ENCODE results near the gene TMEM203. TPM values are rescaled to one million over a fixed set of nuclear protein-coding genes. Genes with fewer than 3 reads are reported as not detected.

TMEM203 gene
- total RNA-seq, 1 experiment from 2014 or later: 50.6 TPM

GRCh38 chr9:137167747-137168572 is 37.5 kb downstream of the TMEM203 start:
- ATAC-seq (peak; percentile 43), DNase-seq (ENCODE audit: low spot score) (peak; percentile 64)
- CTCF ChIA-PET: interaction anchor here (0.9 to 3.6 kb wide), 11 partner anchors 8 to 138 kb away, joined by 3 to 17 read pairs (median 7); partner anchors contain the start of genes GRIN1 and MAN1B1
- Mint-ChIP-seq H3K36me3 (no peaks in the 10 kb centered on the region), H3K9me3 (no peaks in the 10 kb centered on the region), H3K4me1 (peaks cover 6% of the 10 kb centered on the region), H3K27ac (no peak overlapping the region), H3K27me3 (ENCODE audit: low read depth) (peaks cover 69% of the 10 kb centered on the region), H3K4me3 (peak overlapping the region; percentile 49; the same call in 1 of the 2 replicates)
- TF ChIP-seq ZMAT4 (CRISPR knock-in tag; IDR thresholded peaks at IDR 0.05) (no peak), MXD4 (CRISPR knock-in tag; IDR thresholded peaks at IDR 0.05; ENCODE audit: borderline replicate concordance) (no peak), PRDM15 (CRISPR knock-in tag; IDR thresholded peaks at IDR 0.05) (peak; percentile 90), NR1H2 (CRISPR knock-in tag; IDR thresholded peaks at IDR 0.05) (no peak), NFATC4 (CRISPR knock-in tag; IDR thresholded peaks at IDR 0.05) (no peak), FOXP4 (CRISPR knock-in tag; IDR thresholded peaks at IDR 0.05) (0 out of 2 replicates have a peak, but pooled peaks have one; percentile 44)
- POLR2A ChIA-PET: no interaction called here

GRCh38 chr9:137167277-137167746 is 38.1 kb downstream of the TMEM203 start:
- ChIA-PET CTCF (interaction anchor here (0.7 to 3.6 kb wide), 9 partner anchors 9 to 132 kb away, joined by 3 to 17 read pairs (median 7); partner anchors contain the start of genes ANAPC2, MAN1B1 and SSNA1), POLR2A (interaction anchor here (0.9 kb wide), 1 partner anchor 25 kb away, joined by 5 read pairs; no protein-coding TSS in a partner anchor)
- H3K27me3 Mint-ChIP-seq (ENCODE audit: low read depth): peaks cover 75% of the 10 kb centered on the region
- peaks cover 6% of the 10 kb centered on the region for H3K4me1 Mint-ChIP-seq
- H3K27ac Mint-ChIP-seq: no peak overlapping the region
- no peaks in the 10 kb centered on the region for H3K9me3 Mint-ChIP-seq
- ATAC-seq (no peak), DNase-seq (ENCODE audit: low spot score) (no peak)
- no peak overlapping the region for H3K4me3 Mint-ChIP-seq
- H3K36me3 Mint-ChIP-seq: no peaks in the 10 kb centered on the region
- TF ChIP-seq E2F1 (CRISPR knock-in tag; IDR thresholded peaks at IDR 0.05) (no peak), AFF4 (CRISPR knock-in tag; IDR thresholded peaks at IDR 0.05; ENCODE audit: borderline replicate concordance) (no peak), CBFB (CRISPR knock-in tag; IDR thresholded peaks at IDR 0.05; ENCODE audit: low read depth) (no peak), IRF1 (CRISPR knock-in tag; IDR thresholded peaks at IDR 0.05) (no peak), FOXP4 (CRISPR knock-in tag; IDR thresholded peaks at IDR 0.05) (no peak), ZNF138 (CRISPR knock-in tag; conservative IDR thresholded peaks at IDR 0.05) (no peak), ZSCAN18 (CRISPR knock-in tag; IDR thresholded peaks at IDR 0.05) (no peak)

Measured in WTC11 (cell line).